ENCODE measurements around the gene MEIS1. TPM values are rescaled to one million over a fixed set of nuclear protein-coding genes. Genes with fewer than 3 reads are reported as not detected.
A peak's percentile ranks its signal among the peaks of the same experiment; 100 is the strongest.

The MEIS1 gene
- total RNA-seq, 1 experiment from 2014 or later: 11.5 TPM

- CTCF ChIA-PET: no interaction called here
- Mint-ChIP-seq H3K9me3 (ENCODE audit: low read depth, unreplicated experiment) (no peaks in the 10 kb centered on the region), H3K27me3 (ENCODE audit: unreplicated experiment) (peaks cover 22% of the 10 kb centered on the region), H3K4me3 (ENCODE audit: low read depth, unreplicated experiment) (peak overlapping the region; percentile 72), H3K36me3 (ENCODE audit: insufficient read depth, unreplicated experiment) (peaks cover 27% of the 10 kb centered on the region), H3K4me1 (ENCODE audit: low read depth, unreplicated experiment) (peaks cover 26% of the 10 kb centered on the region), H3K27ac (ENCODE audit: unreplicated experiment) (no peak overlapping the region)
- no peak for DNase-seq
- no TSS peak for BruUV-seq (replicated peaks)
- no peak for TF ChIP-seq CTCF (IDR thresholded peaks at IDR 0.05; ENCODE audit: unreplicated experiment)
- intact Hi-C loops (cut with micrococcal nuclease; ENCODE audit: unreplicated experiment): loop anchor here (5.0 to 10.0 kb wide), 6 partner anchors 294 to 1267 kb away; no protein-coding TSS in a partner anchor
Observed at GRCh38 chr2:66578054-66578686, 143.2 kb downstream of the MEIS1 start.

- Mint-ChIP-seq H3K27ac (ENCODE audit: unreplicated experiment) (no peak overlapping the region), H3K4me1 (ENCODE audit: low read depth, unreplicated experiment) (peaks cover 23% of the 10 kb centered on the region), H3K36me3 (ENCODE audit: insufficient read depth, unreplicated experiment) (peaks cover 27% of the 10 kb centered on the region), H3K27me3 (ENCODE audit: unreplicated experiment) (peaks cover 22% of the 10 kb centered on the region), H3K9me3 (ENCODE audit: low read depth, unreplicated experiment) (no peaks in the 10 kb centered on the region), H3K4me3 (ENCODE audit: low read depth, unreplicated experiment) (no peak overlapping the region)
- BruUV-seq (replicated peaks): no TSS peak
- intact Hi-C loops (cut with micrococcal nuclease; ENCODE audit: unreplicated experiment): loop anchor here (5.0 to 10.0 kb wide), 6 partner anchors 294 to 1266 kb away; no protein-coding TSS in a partner anchor
- CTCF ChIA-PET: interaction anchor here (0.7 kb wide), 1 partner anchor 23 kb away, joined by 3 read pairs; no protein-coding TSS in a partner anchor
- no peak for DNase-seq
- no peak for TF ChIP-seq CTCF (IDR thresholded peaks at IDR 0.05; ENCODE audit: unreplicated experiment)
Observed at GRCh38 chr2:66578687-66579106, 143.8 kb downstream of the MEIS1 start.

- H3K4me3 Mint-ChIP-seq (ENCODE audit: low read depth, unreplicated experiment): no peak overlapping the region
- CTCF ChIA-PET: interaction anchor here (0.5 to 0.7 kb wide), 4 partner anchors 10 to 507 kb away, joined by 3 to 4 read pairs (median 3); no protein-coding TSS in a partner anchor
- no peak for TF ChIP-seq CTCF (IDR thresholded peaks at IDR 0.05; ENCODE audit: unreplicated experiment)
- H3K27ac Mint-ChIP-seq (ENCODE audit: unreplicated experiment): no peak overlapping the region
- peaks cover 15% of the 10 kb centered on the region for H3K4me1 Mint-ChIP-seq (ENCODE audit: low read depth, unreplicated experiment)
- H3K36me3 Mint-ChIP-seq (ENCODE audit: insufficient read depth, unreplicated experiment): peaks cover 27% of the 10 kb centered on the region
- peaks cover 22% of the 10 kb centered on the region for H3K27me3 Mint-ChIP-seq (ENCODE audit: unreplicated experiment)
- H3K9me3 Mint-ChIP-seq (ENCODE audit: low read depth, unreplicated experiment): no peaks in the 10 kb centered on the region
- no TSS peak for BruUV-seq (replicated peaks)
- DNase-seq: no peak
- intact Hi-C loops (cut with micrococcal nuclease; ENCODE audit: unreplicated experiment): loop anchor here (5.0 to 10.0 kb wide), 6 partner anchors 293 to 1265 kb away; no protein-coding TSS in a partner anchor
Observed at GRCh38 chr2:66579186-66580126, 144.5 kb downstream of the MEIS1 start.

- no peak overlapping the region for H3K27ac Mint-ChIP-seq (ENCODE audit: unreplicated experiment)
Observed at GRCh38 chr2:66580166-66581049, 145.5 kb downstream of the MEIS1 start.

More at GRCh38 chr2:66580166-66581049, 145.5 kb downstream of the MEIS1 start:
- Mint-ChIP-seq H3K27me3 (ENCODE audit: unreplicated experiment) (peaks cover 22% of the 10 kb centered on the region), H3K4me3 (ENCODE audit: low read depth, unreplicated experiment) (no peak overlapping the region), H3K36me3 (ENCODE audit: insufficient read depth, unreplicated experiment) (peaks cover 18% of the 10 kb centered on the region), H3K4me1 (ENCODE audit: low read depth, unreplicated experiment) (peaks cover 15% of the 10 kb centered on the region), H3K9me3 (ENCODE audit: low read depth, unreplicated experiment) (no peaks in the 10 kb centered on the region)
- CTCF ChIA-PET: interaction anchor here (0.5 kb wide), 1 partner anchor 9 kb away, joined by 4 read pairs; no protein-coding TSS in a partner anchor
- DNase-seq: no peak
- intact Hi-C loops (cut with micrococcal nuclease; ENCODE audit: unreplicated experiment): no loop called here
- no TSS peak for BruUV-seq (replicated peaks)
- no peak for TF ChIP-seq CTCF (IDR thresholded peaks at IDR 0.05; ENCODE audit: unreplicated experiment)

Data from Calu3 (cell line).